ENCODE results near the gene STAT5A.

STAT5A gene

DNA sequence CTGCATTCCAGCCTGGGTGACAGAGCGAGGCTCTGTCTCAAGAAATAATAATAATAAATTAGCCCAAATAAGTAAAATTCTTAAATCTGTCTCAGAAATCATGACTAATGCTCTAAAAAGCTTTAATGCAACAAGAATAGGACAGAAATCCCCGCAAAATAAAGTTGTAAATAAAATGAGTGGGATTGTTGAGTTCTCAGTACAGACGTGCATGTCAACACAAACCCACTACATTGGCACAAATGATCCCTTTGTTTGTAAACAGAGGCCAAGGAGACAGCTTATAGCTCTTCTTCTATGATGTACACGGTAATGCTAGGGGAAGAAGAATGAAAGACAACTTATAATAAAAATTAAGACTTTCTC, 18.1 kb upstream of the STAT5A start:
- TF ChIP-seq CTCF (IDR thresholded peaks at IDR 0.05; ENCODE audit: borderline replicate concordance, extremely low read depth, low read length, poor library complexity, severe bottlenecking) (no peak), EZH2 (IDR thresholded peaks at IDR 0.05; ENCODE audit: borderline replicate concordance, low read depth, low read length, severe bottlenecking) (no peak)
- Histone ChIP-seq H2AFZ (ENCODE audit: low read depth, low read length) (no peak overlapping the region), H3K27ac (ENCODE audit: low read length) (no peak overlapping the region), H3K27me3 (ENCODE audit: insufficient read depth, low read length, poor library complexity) (no peaks in the 10 kb centered on the region), H3K9ac (ENCODE audit: low read depth, low read length) (no peak overlapping the region), H3K4me2 (ENCODE audit: insufficient read depth, low read length) (no peak overlapping the region), H3K79me2 (ENCODE audit: insufficient read depth, low read length) (peaks cover 86% of the 10 kb centered on the region), H4K20me1 (ENCODE audit: insufficient read depth, low read length) (peaks cover 4% of the 10 kb centered on the region; the same call in 1 of the 2 replicates), H3K4me3 (ENCODE audit: low read depth in 1 of 2, low read length in 2 of 2) (no peak overlapping the region), H3K4me1 (ENCODE audit: insufficient read depth, low read length) (peaks cover 30% of the 10 kb centered on the region), H3K9me3 (ENCODE audit: insufficient read depth, low read length, severe bottlenecking) (no peaks in the 10 kb centered on the region), H3K36me3 (ENCODE audit: insufficient read depth, low read length) (no peaks in the 10 kb centered on the region)
- no peak for DNase-seq
- ATAC-seq (ENCODE audit: insufficient read depth, low read depth) = no peak

DNA sequence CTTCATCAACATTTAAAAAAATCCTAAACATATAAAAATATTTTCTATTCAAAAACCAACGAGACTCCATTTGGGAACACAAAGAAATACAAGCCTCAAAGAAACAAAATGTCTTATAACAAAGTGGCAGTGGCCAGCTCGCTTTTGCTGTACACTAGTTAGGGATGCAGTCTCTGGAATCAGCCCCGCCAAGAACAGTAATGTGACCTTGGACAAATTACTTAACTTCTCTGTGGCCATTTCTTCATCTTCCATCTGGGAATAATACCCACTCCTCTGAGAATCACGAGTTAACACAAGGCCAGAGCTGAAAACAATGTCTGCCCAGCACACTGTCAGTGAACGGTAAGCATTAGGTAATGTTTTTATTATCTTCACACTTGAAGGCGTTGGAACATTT, 17.7 kb upstream of the STAT5A start:
- TF ChIP-seq EZH2 (IDR thresholded peaks at IDR 0.05; ENCODE audit: borderline replicate concordance, low read depth, low read length, severe bottlenecking) (no peak), CTCF (IDR thresholded peaks at IDR 0.05; ENCODE audit: borderline replicate concordance, extremely low read depth, low read length, poor library complexity, severe bottlenecking) (no peak)
- Histone ChIP-seq H3K79me2 (ENCODE audit: insufficient read depth, low read length) (peaks cover 86% of the 10 kb centered on the region), H3K9me3 (ENCODE audit: insufficient read depth, low read length, severe bottlenecking) (no peaks in the 10 kb centered on the region), H4K20me1 (ENCODE audit: insufficient read depth, low read length) (peaks cover 4% of the 10 kb centered on the region; the same call in 1 of the 2 replicates), H3K4me2 (ENCODE audit: insufficient read depth, low read length) (no peak overlapping the region), H3K4me1 (ENCODE audit: insufficient read depth, low read length) (peaks cover 34% of the 10 kb centered on the region), H2AFZ (ENCODE audit: low read depth, low read length) (no peak overlapping the region), H3K36me3 (ENCODE audit: insufficient read depth, low read length) (no peaks in the 10 kb centered on the region; the same call in 1 of the 2 replicates), H3K27me3 (ENCODE audit: insufficient read depth, low read length, poor library complexity) (no peaks in the 10 kb centered on the region), H3K4me3 (ENCODE audit: low read depth in 1 of 2, low read length in 2 of 2) (no peak overlapping the region), H3K27ac (ENCODE audit: low read length) (no peak overlapping the region), H3K9ac (ENCODE audit: low read depth, low read length) (no peak overlapping the region)
- no peak for ATAC-seq (ENCODE audit: insufficient read depth, low read depth)
- no peak for DNase-seq

DNA sequence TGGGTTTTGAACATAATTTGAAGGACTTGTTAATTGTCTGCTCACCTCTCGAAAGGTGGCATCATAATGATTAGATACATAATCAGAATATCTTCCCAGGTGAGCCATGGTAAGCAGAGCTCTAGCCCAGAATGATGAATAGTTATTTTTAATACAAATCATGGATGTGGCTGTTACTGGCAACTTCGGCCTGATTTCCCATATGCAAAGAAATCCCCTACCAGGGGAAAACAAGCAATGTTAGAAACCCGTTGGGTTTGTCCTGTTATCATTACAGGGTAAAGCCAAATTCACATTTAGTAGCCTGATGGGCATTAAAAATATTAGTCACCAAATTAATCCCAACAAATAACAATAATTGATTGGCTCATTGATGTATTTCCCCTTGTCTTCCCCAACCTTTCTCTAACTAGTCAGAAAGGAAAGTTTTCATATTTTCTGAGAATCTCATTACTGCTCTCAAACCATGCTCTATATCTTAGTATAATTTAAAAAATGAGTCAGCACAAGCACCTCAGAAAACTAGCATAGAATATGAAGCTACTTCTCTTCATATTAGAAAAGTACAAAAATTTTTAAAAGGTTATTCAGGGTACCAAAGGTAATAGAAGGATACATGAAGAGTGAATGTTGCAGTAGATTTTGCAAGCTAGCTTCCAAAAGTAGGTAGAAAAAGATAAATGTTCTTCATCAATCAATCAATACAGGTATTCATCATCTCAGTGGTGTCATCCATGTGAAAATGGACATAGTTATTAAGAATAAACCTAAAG, 17.1 kb upstream of the STAT5A start:
- Histone ChIP-seq H3K27ac (ENCODE audit: low read length) (no peak overlapping the region), H3K4me2 (ENCODE audit: insufficient read depth, low read length) (no peak overlapping the region), H3K4me3 (ENCODE audit: low read depth in 1 of 2, low read length in 2 of 2) (no peak overlapping the region), H3K9me3 (ENCODE audit: insufficient read depth, low read length, severe bottlenecking) (no peaks in the 10 kb centered on the region), H3K79me2 (ENCODE audit: insufficient read depth, low read length) (peaks cover 86% of the 10 kb centered on the region), H3K27me3 (ENCODE audit: insufficient read depth, low read length, poor library complexity) (no peaks in the 10 kb centered on the region), H4K20me1 (ENCODE audit: insufficient read depth, low read length) (peaks cover 4% of the 10 kb centered on the region; the same call in 1 of the 2 replicates), H3K36me3 (ENCODE audit: insufficient read depth, low read length) (no peaks in the 10 kb centered on the region; the same call in 1 of the 2 replicates), H2AFZ (ENCODE audit: low read depth, low read length) (no peak overlapping the region), H3K9ac (ENCODE audit: low read depth, low read length) (no peak overlapping the region), H3K4me1 (ENCODE audit: insufficient read depth, low read length) (peaks cover 34% of the 10 kb centered on the region)
- ATAC-seq (ENCODE audit: insufficient read depth, low read depth) (no peak), DNase-seq (no peak)
- TF ChIP-seq CTCF (IDR thresholded peaks at IDR 0.05; ENCODE audit: borderline replicate concordance, extremely low read depth, low read length, poor library complexity, severe bottlenecking) (no peak), EZH2 (IDR thresholded peaks at IDR 0.05; ENCODE audit: borderline replicate concordance, low read depth, low read length, severe bottlenecking) (no peak)

Data from DND-41 (cell line).